ENCODE measurements around the gene NECAP2. TPM values are rescaled to one million over a fixed set of nuclear protein-coding genes. Genes with fewer than 3 reads are reported as not detected.
"Not testable (repeated sequence)": the region's sequence is repeated elsewhere in the genome, so short reads cannot be mapped to it uniquely, and the experiment has no call there.

The NECAP2 gene
- total and polyA plus RNA-seq, 2 of the 4 experiments (the other 2 are of a cell fraction): 80.5 to 85.1 TPM

GRCh38 chr1:16500466-16500865 is 59.9 kb downstream of the NECAP2 start:
- H4K8ac ChIP-seq (ENCODE audit: low read depth in 2 of 2, low read length in 2 of 2); H3K27me3 ChIP-seq (ENCODE audit: control insufficient read depth, insufficient read depth, low read length); H2BK20ac ChIP-seq (ENCODE audit: low read depth, low read length); H3K23ac ChIP-seq (ENCODE audit: low read depth, low read length); in situ Hi-C loops (cut with MboI; ENCODE audit: low sequenced_read_pairs); H2AK5ac ChIP-seq (ENCODE audit: low read depth, low read length); H2BK15ac ChIP-seq (ENCODE audit: low read depth, low read length); H3K9me1 ChIP-seq (ENCODE audit: insufficient read depth, low read length); ATAC-seq (ENCODE audit: low read depth); H3K56ac ChIP-seq (ENCODE audit: extremely low read depth, insufficient read depth, low read length); H3K4me1 ChIP-seq (ENCODE audit: control insufficient read depth, insufficient read depth, low read length); H3K4ac ChIP-seq (ENCODE audit: low read depth, low read length); H3K9me3 ChIP-seq (ENCODE audit: control insufficient read depth, insufficient read depth, low read length); H3K18ac ChIP-seq (ENCODE audit: low read depth, low read length); H2AK9ac ChIP-seq (replicated peaks; ENCODE audit: low read depth, low read length, poor library complexity); H4K20me1 ChIP-seq (ENCODE audit: insufficient read depth, low read length); H2BK120ac ChIP-seq (ENCODE audit: low read depth, low read length); CTCF ChIA-PET; intact Hi-C loops (cut with micrococcal nuclease); POLR2A ChIA-PET (ENCODE audit: unreplicated experiment); DNase-seq; H4K5ac ChIP-seq (ENCODE audit: low read depth, low read length); H3K27ac ChIP-seq (ENCODE audit: insufficient read depth, low read length); dilution Hi-C loops (cut with HindIII; ENCODE audit: low sequenced_read_pairs, unreplicated experiment); BruUV-seq (replicated peaks); H3K36me3 ChIP-seq (ENCODE audit: control insufficient read depth, insufficient read depth, low read length); H3K4me2 ChIP-seq (ENCODE audit: low read depth, low read length); H3K9ac ChIP-seq (ENCODE audit: low read depth, low read length); H3K4me3 ChIP-seq (ENCODE audit: insufficient read depth, low read depth, low read length); H4K91ac ChIP-seq (ENCODE audit: insufficient read depth, low read depth, low read length); H3K14ac ChIP-seq (replicated peaks; ENCODE audit: low read depth, low read length); H2AFZ ChIP-seq (replicated peaks; ENCODE audit: low read length, poor library complexity); H2BK5ac ChIP-seq (ENCODE audit: low read depth, low read length, poor library complexity, severe bottlenecking): not testable (repeated sequence)
- WGBS, 2 experiments (ENCODE audit: extremely low coverage in 2 of 2, insufficient read length in 1 of 2): 92% methylated on average over 4 of the region's 11 CpGs; no CpG with 5 or more reads in 1 of the 2 experiments
- H3K79me1 ChIP-seq (ENCODE audit: low read depth in 1 of 2, low read length in 2 of 2): peaks cover 0 to 21% of the 10 kb centered on the region in 2 experiments; a peak in 1 of 4 replicates

DNA sequence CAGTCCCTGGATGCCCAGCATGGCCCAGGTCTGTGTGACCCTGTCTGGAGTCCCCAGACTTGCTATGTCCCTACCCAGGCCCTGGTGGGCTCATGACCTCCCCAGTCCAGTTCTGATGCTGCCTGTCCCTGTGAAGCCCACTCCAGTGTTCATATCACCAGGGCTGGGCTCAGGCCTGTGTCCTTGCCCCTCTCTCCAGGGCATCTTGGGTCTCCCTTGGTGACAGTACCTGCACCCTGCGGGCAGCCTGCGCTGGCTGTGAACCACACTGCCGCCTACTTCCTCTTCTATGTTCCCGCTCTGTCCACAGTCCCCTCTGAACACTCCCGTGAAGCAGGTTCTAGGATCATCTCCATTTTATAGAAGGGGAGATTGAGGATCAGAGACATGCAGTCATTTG is 60.5 kb downstream of the NECAP2 start:
- H3K4me1 ChIP-seq (ENCODE audit: control insufficient read depth, insufficient read depth, low read length); H3K18ac ChIP-seq (ENCODE audit: low read depth, low read length); H3K27ac ChIP-seq (ENCODE audit: insufficient read depth, low read length); H3K9me3 ChIP-seq (ENCODE audit: control insufficient read depth, insufficient read depth, low read length); in situ Hi-C loops (cut with MboI; ENCODE audit: low sequenced_read_pairs); H4K8ac ChIP-seq (ENCODE audit: low read depth in 2 of 2, low read length in 2 of 2); H2AFZ ChIP-seq (replicated peaks; ENCODE audit: low read length, poor library complexity); intact Hi-C loops (cut with micrococcal nuclease); H3K27me3 ChIP-seq (ENCODE audit: control insufficient read depth, insufficient read depth, low read length); H2AK5ac ChIP-seq (ENCODE audit: low read depth, low read length); H3K56ac ChIP-seq (ENCODE audit: extremely low read depth, insufficient read depth, low read length); H4K20me1 ChIP-seq (ENCODE audit: insufficient read depth, low read length); H4K91ac ChIP-seq (ENCODE audit: insufficient read depth, low read depth, low read length); DNase-seq; H4K5ac ChIP-seq (ENCODE audit: low read depth, low read length); H3K23ac ChIP-seq (ENCODE audit: low read depth, low read length); H3K4ac ChIP-seq (ENCODE audit: low read depth, low read length); POLR2A ChIA-PET (ENCODE audit: unreplicated experiment); H3K9me1 ChIP-seq (ENCODE audit: insufficient read depth, low read length); H2BK120ac ChIP-seq (ENCODE audit: low read depth, low read length); H2BK20ac ChIP-seq (ENCODE audit: low read depth, low read length); H3K14ac ChIP-seq (replicated peaks; ENCODE audit: low read depth, low read length); H2BK5ac ChIP-seq (ENCODE audit: low read depth, low read length, poor library complexity, severe bottlenecking); H3K4me2 ChIP-seq (ENCODE audit: low read depth, low read length); BruUV-seq (replicated peaks); ATAC-seq (ENCODE audit: low read depth); H2AK9ac ChIP-seq (replicated peaks; ENCODE audit: low read depth, low read length, poor library complexity); H3K4me3 ChIP-seq (ENCODE audit: insufficient read depth, low read depth, low read length); dilution Hi-C loops (cut with HindIII; ENCODE audit: low sequenced_read_pairs, unreplicated experiment); CTCF ChIA-PET; H3K9ac ChIP-seq (ENCODE audit: low read depth, low read length); H2BK15ac ChIP-seq (ENCODE audit: low read depth, low read length); H3K36me3 ChIP-seq (ENCODE audit: control insufficient read depth, insufficient read depth, low read length): not testable (repeated sequence)
- no CpG with 5 or more reads among the region's 5 CpGs for WGBS, 2 experiments (ENCODE audit: extremely low coverage in 2 of 2, insufficient read length in 1 of 2)
- peaks cover 0 to 21% of the 10 kb centered on the region in 2 experiments; a peak in 1 of 4 replicates for H3K79me1 ChIP-seq (ENCODE audit: low read depth in 1 of 2, low read length in 2 of 2)
